HG03103 (cell line): ENCODE measurements around the gene IPO4.
A peak's percentile ranks its signal among the peaks of the same experiment; 100 is the strongest.

ENCODE experiments used
- ATAC-seq: cut with Tn5 transposase; IDR thresholded peaks from one replicate; pipeline ENCODE4 v1.9.1; 2021; ENCODE audit warnings: low read depth; ENCODE audit not compliant: unreplicated experiment

The IPO4 gene

DNA sequence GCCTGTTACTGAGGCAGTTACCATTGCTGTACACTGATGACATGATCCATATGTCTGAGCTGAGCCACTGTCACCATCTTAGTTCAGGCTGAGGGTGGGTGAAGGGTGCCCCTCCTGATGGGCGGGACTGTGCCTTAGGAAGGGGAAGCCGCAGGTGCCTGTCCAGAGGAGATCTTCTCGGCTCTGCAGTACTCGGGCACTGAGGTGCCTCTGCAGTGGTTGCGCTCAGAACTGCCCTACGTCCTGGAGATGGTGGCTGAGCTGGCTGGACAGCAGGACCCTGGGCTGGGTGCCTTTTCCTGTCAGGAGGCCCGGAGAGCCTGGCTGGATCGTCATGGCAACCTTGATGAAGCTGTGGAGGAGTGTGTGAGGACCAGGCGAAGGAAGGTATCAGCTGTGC lies 37.6 kb downstream of the IPO4 start:
- ATAC-seq = no peak

DNA sequence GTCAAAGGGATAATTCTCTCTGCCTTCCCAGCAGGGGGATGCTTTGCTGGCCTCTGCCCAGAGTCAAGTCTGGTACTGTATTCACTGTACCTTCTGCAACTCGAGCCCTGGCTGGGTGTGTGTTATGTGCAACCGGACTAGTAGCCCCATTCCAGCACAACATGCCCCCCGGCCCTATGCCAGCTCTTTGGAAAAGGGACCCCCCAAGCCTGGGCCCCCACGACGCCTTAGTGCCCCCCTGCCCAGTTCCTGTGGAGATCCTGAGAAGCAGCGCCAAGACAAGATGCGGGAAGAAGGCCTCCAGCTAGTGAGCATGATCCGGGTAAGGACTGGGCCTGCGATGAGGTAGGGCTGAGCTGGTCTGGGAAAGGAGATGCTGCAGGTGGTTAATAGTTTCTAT lies 38.0 kb downstream of the IPO4 start:
- ATAC-seq = no peak

DNA sequence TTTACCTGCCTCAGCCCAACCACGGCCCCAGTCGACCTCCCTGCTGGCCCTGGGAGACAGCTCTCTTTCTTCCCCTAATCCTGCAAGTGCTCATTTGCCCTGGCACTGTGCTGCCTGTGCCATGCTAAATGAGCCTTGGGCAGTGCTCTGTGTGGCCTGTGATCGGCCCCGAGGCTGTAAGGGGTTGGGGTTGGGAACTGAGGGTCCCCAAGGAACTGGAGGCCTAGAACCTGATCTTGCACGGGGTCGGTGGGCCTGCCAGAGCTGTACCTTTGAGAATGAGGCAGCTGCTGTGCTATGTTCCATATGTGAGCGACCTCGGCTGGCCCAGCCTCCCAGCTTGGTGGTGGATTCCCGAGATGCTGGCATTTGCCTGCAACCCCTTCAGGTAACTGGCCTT lies 38.6 kb downstream of the IPO4 start:
- ATAC-seq = no peak

DNA sequence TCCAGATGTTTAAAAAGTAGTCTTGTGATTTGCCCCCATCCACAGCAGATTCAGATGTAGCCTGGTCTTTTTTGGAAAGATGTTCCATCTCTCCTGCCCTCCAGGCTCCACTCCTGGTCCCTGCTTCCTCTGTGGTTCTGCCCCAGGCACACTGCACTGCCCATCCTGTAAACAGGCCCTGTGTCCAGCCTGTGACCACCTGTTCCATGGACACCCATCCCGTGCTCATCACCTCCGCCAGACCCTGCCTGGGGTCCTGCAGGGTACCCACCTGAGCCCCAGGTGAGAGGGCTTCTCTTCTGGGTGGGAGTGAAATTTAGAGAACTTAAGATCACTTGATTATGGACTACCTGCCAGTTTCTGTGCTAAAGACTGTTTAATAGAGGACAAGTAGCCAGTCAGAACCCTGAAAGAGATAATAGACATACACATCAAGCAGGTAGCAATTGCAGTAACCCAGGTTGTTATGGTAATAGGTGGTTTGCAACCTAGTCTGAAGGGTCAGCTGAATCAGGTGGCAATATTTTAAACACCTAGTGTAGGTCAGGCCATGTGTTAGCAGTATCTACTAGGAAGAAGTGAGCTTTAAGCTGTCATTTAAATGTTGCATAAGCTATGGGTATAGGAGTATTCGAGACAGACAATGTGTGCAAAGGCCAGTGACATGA lies 39.2 kb downstream of the IPO4 start:
- ATAC-seq = no peak

DNA sequence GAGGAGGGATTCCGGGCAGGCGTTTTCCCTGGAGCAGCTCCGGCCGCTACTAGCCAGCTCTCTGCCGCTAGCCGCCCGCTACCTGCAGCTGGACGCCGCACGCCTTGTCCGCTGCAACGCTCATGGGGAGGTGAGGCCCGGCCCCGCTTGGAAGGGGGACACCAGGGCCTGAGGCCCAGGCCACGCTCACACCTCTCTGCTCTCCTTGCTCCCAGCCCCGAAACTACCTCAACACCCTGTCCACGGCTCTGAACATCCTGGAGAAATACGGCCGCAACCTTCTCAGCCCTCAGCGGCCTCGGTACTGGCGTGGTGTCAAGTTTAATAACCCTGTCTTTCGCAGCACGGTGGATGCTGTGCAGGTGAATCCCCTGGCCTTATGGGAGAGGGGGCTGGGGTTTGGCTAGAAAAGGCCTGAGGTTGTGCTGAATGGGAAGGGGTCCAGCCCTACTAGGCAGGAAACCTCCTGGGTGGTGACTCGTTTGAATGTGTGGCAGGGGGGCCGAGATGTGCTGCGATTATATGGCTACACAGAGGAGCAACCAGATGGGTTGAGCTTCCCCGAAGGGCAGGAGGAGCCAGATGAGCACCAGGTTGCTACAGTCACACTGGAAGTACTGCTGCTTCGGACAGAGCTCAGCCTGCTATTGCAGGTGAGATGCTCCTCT lies 40.7 kb downstream of the IPO4 start:
- no peak for ATAC-seq

DNA sequence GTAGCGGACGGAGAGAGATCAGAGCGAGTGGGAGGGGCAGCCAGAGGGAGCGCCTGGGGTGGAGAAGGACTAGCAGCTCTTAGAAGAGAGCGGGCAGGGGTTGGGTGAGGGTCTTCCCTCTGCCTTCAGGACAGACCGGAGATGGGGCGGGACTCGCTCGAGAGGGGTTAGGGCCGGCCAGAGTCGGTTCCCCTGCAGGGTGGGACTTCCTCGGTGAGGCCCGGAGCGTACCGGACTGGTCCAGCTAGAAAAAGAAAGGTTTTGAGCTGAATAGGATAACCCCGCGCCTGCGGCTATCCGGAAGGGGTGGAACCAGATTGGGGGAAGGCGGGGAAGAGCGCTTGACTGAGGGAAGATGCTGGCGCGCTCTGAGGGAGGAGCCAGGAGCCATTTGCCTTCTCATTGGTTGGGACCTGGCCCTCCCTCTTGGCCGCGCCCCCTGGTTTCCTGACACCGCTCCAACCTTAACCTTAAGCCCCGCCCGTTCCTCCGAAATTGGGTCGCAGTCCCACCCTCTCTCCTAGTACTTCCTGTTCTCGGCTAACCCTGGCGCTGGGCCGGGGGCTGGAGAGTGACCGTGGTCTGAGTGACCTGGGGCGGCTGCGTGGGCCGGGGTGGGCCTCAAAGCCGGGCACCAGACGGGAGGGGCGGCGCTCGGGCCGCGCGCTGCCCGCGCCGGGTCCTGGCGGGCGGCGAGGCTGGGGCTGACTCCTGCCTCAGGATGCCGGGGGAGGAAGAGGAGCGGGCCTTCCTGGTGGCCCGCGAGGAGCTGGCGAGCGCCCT lies 41.4 kb downstream of the IPO4 start, which contains the start of gene RNF31:
RNF31 (plus strand) TSS at position 521 of the 783 bp plus-strand sequence; CDS start at position 722, 201 bp downstream.
- peak; percentile 84 for ATAC-seq

DNA sequence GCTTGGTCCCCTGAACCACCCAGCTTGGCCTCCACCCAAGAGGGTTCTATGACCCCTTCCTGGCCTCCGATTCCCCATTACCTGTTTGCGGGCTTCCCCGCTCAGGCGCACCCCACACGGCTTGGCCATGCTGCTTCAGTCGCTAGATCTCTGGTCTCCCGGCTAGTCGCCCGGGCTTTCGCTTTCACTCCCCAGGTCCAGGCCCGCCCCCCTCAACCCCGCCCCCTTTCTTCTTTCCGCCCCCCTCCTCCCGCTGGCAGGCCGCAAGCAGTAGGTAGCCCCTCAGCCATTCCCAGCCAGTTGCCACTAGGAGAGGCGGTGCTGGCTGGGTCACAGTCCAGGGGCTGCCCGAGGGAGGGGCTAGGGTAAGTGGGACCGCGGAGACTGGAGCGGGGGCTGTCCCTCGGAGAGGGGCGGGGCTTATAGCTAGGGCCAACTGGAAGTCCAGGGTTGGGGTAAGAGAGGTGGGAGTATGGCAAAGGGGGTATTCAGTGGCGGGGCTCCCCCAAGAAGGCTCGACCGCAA lies 42.1 kb downstream of the IPO4 start, which contains the start of gene PSME2:
PSME2 (minus strand) TSS at position 158 of the 525 bp plus-strand sequence; CDS start at position 129, 29 bp downstream.
- peak; percentile 51 for ATAC-seq

DNA sequence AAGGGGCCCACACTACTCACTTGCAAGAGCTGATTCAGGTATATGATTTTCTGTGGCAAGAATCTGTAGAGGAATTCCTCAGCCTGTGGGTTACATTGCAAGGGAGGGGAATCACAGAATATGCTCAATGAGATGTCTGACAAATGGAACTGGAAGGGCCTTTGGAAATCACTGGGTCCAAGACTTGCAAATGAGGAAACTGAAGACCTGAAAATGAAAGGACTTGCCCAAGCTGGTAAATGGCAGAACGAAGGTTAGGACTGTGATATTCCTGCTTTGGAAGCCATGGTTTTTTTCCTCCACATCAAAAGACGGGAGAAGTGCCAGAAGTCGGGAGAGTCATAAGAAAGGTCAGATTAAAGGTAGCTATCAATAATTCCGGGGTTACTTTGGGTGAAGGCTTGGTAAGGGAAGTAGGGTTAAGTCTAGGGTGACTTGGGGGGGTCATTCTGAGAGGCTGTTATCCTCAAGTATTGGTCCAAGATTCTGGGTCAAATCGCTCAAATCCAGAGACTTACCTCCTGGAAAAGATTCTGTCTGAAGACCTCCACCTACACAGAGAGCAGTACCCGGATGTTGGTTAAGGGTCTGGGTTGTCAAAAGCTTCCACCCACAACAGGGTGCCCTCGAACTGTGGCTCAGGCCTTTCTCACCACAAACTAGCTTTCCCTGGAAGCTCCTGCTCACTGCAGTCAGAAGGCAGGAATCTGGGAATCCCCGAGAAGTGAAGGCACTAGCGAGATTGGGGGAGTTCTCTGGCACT lies 42.7 kb downstream of the IPO4 start:
- ATAC-seq = no peak

DNA sequence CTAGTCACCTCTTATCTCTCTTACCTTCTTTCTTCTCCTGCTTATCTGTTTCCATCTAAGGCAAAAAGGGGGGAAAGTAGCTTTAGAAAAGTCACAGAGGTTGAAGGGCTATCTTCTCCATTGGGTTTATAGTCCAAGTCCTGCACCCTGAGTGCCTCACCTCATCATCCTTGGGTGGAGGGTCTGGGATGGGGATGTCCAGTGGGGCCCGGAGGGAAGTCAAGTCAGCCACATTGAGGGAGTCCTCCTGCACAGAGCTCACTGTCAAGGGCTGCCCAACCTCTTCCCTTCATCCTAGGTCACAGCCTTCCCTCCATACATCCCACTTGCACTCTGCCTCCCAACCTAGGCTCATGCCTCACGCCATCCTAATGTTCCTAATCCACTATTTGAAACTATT lies 43.4 kb downstream of the IPO4 start:
- no peak for ATAC-seq

DNA sequence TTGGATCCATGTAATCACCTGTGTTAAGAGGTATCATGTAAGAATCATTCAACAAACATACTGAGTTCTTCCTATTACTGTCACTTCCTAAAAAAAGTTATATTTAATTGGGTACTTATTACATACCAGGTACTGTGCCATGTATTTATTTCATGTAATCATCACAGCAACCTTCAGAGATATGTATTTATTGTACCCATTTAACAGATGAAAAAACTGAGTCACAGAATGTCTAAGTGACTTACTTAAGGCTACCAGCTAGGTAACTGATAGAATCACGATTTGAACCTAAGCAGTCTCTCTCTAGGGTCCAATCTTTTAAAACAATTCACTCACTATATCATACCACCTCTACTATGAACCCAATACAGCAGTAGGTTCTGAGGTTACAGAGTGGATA lies 44.2 kb downstream of the IPO4 start:
- ATAC-seq = no peak

DNA sequence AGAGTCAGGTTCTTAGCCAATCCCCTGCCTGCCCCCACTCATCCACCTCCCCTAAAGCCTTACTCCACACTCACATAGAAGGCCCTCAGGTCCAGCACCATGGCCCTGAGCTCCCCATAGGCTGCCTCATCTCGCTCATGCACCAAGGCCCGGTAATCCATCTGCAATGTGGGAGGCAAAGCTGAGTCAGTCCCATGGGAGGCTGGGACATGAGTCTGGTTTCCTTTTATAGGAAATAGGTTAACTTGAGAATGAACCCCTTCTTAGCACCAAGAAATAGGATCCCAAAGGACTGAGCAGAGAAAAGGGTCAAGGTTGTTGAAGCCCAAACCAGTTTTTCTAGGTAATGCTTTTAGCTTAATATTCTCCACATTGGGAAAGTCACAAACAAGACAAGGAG lies 45.1 kb downstream of the IPO4 start:
- no peak for ATAC-seq

DNA sequence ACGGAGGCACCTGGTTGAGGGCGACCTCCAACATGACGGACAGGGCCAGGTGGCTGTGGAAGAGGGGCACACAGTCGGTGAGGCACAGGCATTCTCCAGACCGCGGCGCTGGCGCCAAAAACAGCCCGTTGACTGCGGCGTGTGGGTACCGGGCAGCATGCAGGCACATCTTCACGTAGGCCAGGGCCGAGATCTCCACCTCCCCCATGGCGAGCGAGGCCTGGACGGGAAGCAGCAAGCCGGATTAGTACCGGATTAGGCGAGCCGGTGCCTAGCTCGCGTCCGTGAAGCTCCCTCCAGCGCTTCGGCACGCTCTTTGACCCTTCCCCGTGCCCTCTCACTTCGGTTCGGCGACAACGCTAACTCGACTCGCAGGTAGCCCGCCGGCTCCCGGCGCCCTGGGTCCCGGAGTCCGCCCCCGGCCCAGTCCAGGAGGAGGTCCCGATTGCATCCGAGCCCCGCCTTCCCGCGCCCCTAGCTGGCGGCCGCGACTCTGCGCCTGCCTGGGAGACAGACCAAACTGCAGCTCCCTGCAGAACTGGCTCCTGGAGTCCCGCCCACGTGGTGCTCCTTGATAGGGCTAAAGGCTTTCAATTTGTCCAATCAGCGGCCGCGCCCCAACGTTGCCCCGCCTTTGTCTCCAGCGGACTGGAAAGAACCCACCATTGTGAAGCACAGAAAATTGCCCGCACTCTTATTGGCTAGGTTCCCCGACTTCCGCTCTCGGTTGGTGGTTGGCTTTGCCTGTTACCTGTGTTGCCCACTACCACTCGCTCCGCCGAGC lies 47.3 kb downstream of the IPO4 start, which contains the start of gene EMC9:
EMC9 (minus strand) TSS at position 495 of the 784 bp plus-strand sequence; CDS start at position 208, 287 bp downstream.
- peak; percentile 77 for ATAC-seq

DNA sequence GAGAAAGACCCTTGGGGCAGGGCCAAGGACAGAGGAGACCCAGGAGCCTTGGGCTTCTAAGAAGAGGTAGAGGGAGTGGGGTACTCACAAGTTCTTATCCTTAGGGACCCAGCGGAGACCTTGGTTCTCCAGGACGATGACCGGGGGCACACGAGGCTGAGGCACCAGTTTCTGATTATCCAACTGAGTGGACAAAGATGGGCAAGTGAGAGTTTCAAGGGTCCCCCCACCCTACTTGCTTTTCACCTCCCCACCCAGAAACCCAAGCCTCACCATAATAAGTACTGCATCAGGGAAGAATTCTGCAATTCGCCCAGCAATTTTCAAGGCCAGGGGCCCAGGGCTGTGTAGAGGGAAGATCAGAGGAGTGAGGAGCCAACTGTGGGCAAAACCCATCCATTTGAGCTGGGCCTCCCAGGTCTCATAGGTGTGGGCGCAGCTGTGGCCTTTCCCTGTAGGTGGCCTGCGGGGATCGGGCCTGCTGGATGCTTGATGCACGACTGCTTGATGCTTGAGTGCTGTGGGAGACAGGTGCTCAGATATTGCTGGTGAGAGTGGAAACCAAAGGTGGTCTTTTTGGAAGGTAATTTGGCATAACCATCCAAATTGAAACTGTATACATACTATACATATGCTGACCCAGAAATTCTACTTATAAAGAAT lies 49.2 kb downstream of the IPO4 start:
- ATAC-seq = no peak

DNA sequence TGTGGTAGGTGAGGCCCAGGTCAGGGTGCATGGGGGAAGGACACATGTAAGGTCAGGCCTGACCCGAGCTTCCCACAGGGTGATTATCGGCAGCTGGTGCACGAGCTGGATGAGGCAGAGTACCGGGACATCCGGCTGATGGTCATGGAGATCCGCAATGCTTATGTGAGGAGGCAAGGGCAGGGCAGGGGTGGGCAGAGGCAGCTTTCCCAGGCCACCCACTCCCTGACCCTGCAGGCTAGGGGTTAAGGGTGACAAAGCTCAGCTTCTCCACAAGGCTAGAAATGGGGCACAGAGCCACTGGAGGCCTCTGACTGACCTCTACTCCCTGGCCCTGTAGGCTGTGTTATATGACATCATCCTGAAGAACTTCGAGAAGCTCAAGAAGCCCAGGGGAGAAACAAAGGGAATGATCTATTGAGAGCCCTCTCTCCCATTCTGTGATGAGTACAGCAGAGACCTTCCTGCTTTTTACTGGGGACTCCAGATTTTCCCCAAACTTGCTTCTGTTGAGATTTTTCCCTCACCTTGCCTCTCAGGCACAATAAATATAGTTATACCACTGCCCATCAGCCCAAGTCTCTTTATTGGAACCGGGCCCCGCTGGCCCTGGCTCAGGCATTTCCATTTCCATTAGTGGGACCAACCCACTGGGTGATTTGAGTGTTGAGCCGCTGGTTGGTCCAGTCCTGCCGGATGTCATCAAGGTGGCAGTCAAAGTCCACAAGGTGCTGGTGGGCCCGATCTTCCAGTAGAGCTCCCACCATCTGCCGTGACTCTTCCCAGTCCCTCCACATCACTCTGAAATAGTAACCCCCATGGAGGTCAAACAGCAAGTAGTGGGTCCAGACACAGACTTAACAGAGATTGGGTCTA lies 50.0 kb downstream of the IPO4 start:
- ATAC-seq = no peak

DNA sequence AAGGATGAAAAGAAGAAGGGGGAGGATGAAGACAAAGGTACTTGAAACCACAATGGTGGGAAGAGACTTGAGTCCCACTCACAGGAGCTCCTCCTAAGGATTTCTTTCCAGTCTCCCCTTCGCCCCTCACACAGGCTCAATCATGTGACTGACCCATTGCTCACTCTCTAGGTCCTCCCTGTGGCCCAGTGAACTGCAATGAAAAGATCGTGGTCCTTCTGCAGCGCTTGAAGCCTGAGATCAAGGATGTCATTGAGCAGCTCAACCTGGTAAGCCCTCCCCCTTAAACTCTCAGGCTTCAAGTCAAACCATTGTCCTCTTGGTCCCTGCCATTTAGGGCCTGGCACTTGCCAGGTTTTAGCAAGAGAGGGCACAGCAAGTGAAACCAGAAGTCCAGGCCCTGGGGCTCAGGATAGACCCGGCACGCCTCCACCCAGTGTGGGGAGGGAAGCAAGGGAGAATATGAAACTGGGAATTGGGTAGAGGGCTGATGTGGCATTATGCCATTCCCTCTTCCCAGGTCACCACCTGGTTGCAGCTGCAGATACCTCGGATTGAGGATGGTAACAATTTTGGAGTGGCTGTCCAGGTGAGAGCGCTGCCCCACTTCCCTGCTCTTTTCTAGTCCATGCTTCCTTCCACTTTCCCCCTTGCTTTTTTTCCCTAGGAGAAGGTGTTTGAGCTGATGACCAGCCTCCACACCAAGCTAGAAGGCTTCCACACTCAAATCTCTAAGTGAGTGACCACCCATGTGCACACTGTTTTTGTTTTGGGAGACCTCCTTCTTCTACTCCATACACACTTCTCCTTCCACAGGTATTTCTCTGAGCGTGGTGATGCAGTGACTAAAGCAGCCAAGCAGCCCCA lies 50.9 kb downstream of the IPO4 start:
- no peak for ATAC-seq

DNA sequence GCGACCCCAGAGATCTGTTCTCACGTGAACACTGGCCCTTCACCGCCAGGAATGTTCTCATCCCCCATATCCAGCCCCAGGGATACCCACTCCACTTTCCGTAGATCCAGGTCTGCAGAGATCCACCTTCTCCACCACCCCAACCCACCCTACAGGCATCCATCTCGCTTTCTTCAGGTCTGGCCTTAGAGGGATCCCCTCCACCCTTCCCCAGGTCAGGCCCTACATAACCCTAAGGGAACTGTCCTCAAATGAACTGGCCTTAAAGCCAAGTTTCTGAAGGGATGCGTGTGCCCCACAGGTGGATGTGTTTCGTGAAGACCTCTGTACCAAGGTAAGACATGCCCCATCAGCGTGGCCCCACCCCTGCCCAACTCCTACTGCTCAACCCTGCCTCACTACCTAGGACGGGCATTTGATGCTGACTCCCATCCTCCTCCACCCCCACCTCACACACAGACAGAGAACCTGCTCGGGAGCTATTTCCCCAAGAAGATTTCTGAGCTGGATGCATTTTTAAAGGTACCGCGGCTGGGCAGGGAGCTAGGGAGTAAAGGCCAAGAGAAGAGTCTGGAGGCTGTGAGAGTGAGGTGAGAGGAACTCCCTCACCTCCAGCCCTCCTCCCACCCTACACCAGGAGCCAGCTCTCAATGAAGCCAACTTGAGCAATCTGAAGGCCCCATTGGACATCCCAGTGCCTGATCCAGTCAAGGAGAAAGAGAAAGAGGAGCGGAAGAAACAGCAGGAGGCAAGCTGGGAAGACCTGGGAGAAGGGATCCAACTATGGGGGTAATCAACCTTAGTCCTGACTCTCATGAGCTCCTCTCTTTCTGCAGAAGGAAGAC lies 51.7 kb downstream of the IPO4 start:
- no peak for ATAC-seq
